Naive thymus-derived CD4-positive, alpha-beta T cell (primary cell): ENCODE results near the gene FCHSD2. TPM values are rescaled to one million over a fixed set of nuclear protein-coding genes. Genes with fewer than 3 reads are reported as not detected.

Source experiments
- ATAC-seq: fragments of 150-1000 bp; cut with Tn5 transposase; 2 replicates; pipeline ENCODE4 v1.10.0; 2021; ENCODE audit warnings: mild to moderate bottlenecking, moderate library complexity
- CTCF ChIA-PET: fragments of 350-600 bp; sonication (Branson Sonifier 250); formaldehyde crosslinking; loops from one replicate; lab custom pipeline; 2021; ENCODE audit warnings: antibody characterized with exemption; lab: Charles Lee
- POLR2A ChIA-PET: fragments of 350-600 bp; sonication (Branson Sonifier 250); formaldehyde crosslinking; loops from one replicate; lab custom pipeline; 2021; ENCODE audit warnings: antibody characterized with exemption, inconsistent platforms; lab: Charles Lee
- DNase-seq, 9 donors: peaks; one replicate each; pipeline versions ENCODE4 v3.0.0 to v3.0.0-alpha.2; 2020 to 2022; ENCODE audit warnings: mixed read lengths in 1 of 9
- H3K27ac ChIP-seq: one replicate; pipeline ENCODE4 v1.7.0; 2013; ENCODE audit warnings: mild to moderate bottlenecking, low read depth, low read length, moderate library complexity
- H3K27me3 ChIP-seq, 2 donors: one replicate each; pipeline ENCODE4 v1.7.0; 2013; ENCODE audit warnings: low read length in 2 of 2, mild to moderate bottlenecking in 2 of 2, moderate library complexity in 2 of 2; ENCODE audit not compliant: control insufficient read depth in 2 of 2, insufficient read depth in 2 of 2
- H3K36me3 ChIP-seq, 3 experiments: 1 replicate in 2 of 3; 2 replicates in 1 of 3; pipeline ENCODE4 v1.7.0; 2013; ENCODE audit warnings: low read length in 3 of 3, mild to moderate bottlenecking in 3 of 3, moderate library complexity in 1 of 3; ENCODE audit not compliant: insufficient read depth in 3 of 3, control insufficient read depth in 2 of 3
- H3K4me1 ChIP-seq, 2 donors: one replicate each; pipeline ENCODE4 v1.7.0; 2013; ENCODE audit warnings: low read length in 2 of 2, mild to moderate bottlenecking in 2 of 2, moderate library complexity in 1 of 2; ENCODE audit not compliant: control insufficient read depth in 2 of 2, insufficient read depth in 2 of 2
- H3K4me3 ChIP-seq: 2 replicates; pipeline ENCODE4 v1.7.0; 2013; ENCODE audit warnings: mild to moderate bottlenecking, low read length
- H3K9me3 ChIP-seq, 3 experiments: 1 replicate in 2 of 3; 2 replicates in 1 of 3; pipeline ENCODE4 v1.7.0; 2013; ENCODE audit warnings: low read length in 3 of 3; ENCODE audit not compliant: control insufficient read depth in 2 of 3
- H3K27ac Mint-ChIP-seq, 9 donors: one replicate each; pipeline ENCODE4 v1.8.0; 2020 to 2022; ENCODE audit warnings: mixed read lengths in 9 of 9, mild to moderate bottlenecking in 8 of 9, moderate library complexity in 5 of 9, inconsistent platforms in 2 of 9
- H3K27me3 Mint-ChIP-seq, 5 donors: one replicate each; pipeline ENCODE4 v1.8.0; 2021 to 2022; ENCODE audit warnings: mixed read lengths in 5 of 5, mild to moderate bottlenecking in 1 of 5
- H3K36me3 Mint-ChIP-seq, 5 donors: one replicate each; pipeline ENCODE4 v1.8.0; 2020 to 2022; ENCODE audit warnings: mixed read lengths in 5 of 5, mild to moderate bottlenecking in 3 of 5, inconsistent platforms in 1 of 5
- H3K4me1 Mint-ChIP-seq, 7 donors: one replicate each; pipeline ENCODE4 v1.8.0; 2020 to 2022; ENCODE audit warnings: mixed read lengths in 7 of 7, mild to moderate bottlenecking in 3 of 7, inconsistent platforms in 1 of 7
- H3K4me3 Mint-ChIP-seq, 10 donors: one replicate each; pipeline ENCODE4 v1.8.0; 2020 to 2022; ENCODE audit warnings: mild to moderate bottlenecking in 10 of 10, mixed read lengths in 10 of 10, moderate library complexity in 6 of 10, inconsistent platforms in 2 of 10
- H3K9me3 Mint-ChIP-seq, 11 donors: one replicate each; pipeline ENCODE4 v1.8.0; 2020 to 2022; ENCODE audit warnings: mixed read lengths in 11 of 11, mild to moderate bottlenecking in 4 of 11, inconsistent platforms in 1 of 11, moderate library complexity in 1 of 11
- intact Hi-C, 2 donors: fragments of 100-400 bp; cut with micrococcal nuclease; formaldehyde crosslinking; loops; one replicate each; pipeline ENCODE4 v1.15.1; 2023
- polyA plus RNA-seq, 2 donors: library from polyadenylated mRNA; unstranded; fragments of 300-500 nt; fragmentation: Illumina TruSeq; gene quantifications; one replicate each; pipeline ENCODE4 v1.2.3, GENCODE V29; 2021
- total RNA-seq, 6 experiments: library from RNA in 5 of 6; stranded (reverse) in 5 of 6; gene quantifications; 1 replicate in 5 of 6; 2 replicates in 1 of 6; pipeline ENCODE4 v1.2.3 and lab custom pipeline; 2021 to 2026

The FCHSD2 gene
- total and polyA plus RNA-seq, 7 experiments from 2014 or later = 18.3 to 69.9 (median 48.6) TPM

GRCh38 chr11:72930008-72930407, 212.1 kb downstream of the FCHSD2 start:
- intact Hi-C loops = no loop called here
- no peaks in the 10 kb centered on the region for H3K4me1 ChIP-seq
- H3K27ac ChIP-seq = no peak overlapping the region
- H3K9me3 ChIP-seq = no peaks in the 10 kb centered on the region
- Mint-ChIP-seq H3K4me3 (no peak overlapping the region), H3K9me3 (no peaks in the 10 kb centered on the region), H3K27ac (peak overlapping the region in 1 of 9 donors; percentile 18), H3K27me3 (no peaks in the 10 kb centered on the region), H3K4me1 (peaks cover 0 to 13% (median 8%) of the 10 kb centered on the region in 7 donors), H3K36me3 (peaks cover 0 to 7% (median 0%) of the 10 kb centered on the region in 5 donors)
- H3K36me3 ChIP-seq = no peaks in the 10 kb centered on the region
- no peak overlapping the region for H3K4me3 ChIP-seq
- POLR2A ChIA-PET = no interaction called here
- ATAC-seq (no peak), DNase-seq (no peak)
- CTCF ChIA-PET = interaction anchor here (1.6 kb wide), 1 partner anchor 248 kb away, joined by 5 read pairs; no protein-coding TSS in a partner anchor
- no peaks in the 10 kb centered on the region for H3K27me3 ChIP-seq

GRCh38 chr11:72929256-72929655, 212.9 kb downstream of the FCHSD2 start:
- no peak for DNase-seq
- intact Hi-C loops = loop anchor here in 1 of 2 donors (10.0 kb wide), 1 partner anchor 106 kb away; no protein-coding TSS in a partner anchor
- POLR2A ChIA-PET = no interaction called here
- no peaks in the 10 kb centered on the region for H3K9me3 Mint-ChIP-seq
- H3K4me3 ChIP-seq = no peak overlapping the region
- no peak for ATAC-seq
- H3K27ac ChIP-seq = no peak overlapping the region
- no peak overlapping the region for H3K4me3 Mint-ChIP-seq
- peaks cover 0 to 7% (median 0%) of the 10 kb centered on the region in 5 donors for H3K36me3 Mint-ChIP-seq
- H3K36me3 ChIP-seq = no peaks in the 10 kb centered on the region
- no peaks in the 10 kb centered on the region for H3K4me1 ChIP-seq
- peaks cover 4 to 18% (median 12%) of the 10 kb centered on the region in 7 donors for H3K4me1 Mint-ChIP-seq
- H3K27me3 ChIP-seq = no peaks in the 10 kb centered on the region
- CTCF ChIA-PET = interaction anchor here (1.6 kb wide), 1 partner anchor 249 kb away, joined by 5 read pairs; no protein-coding TSS in a partner anchor
- H3K27ac Mint-ChIP-seq = no peak overlapping the region
- no peaks in the 10 kb centered on the region for H3K9me3 ChIP-seq
- H3K27me3 Mint-ChIP-seq = no peaks in the 10 kb centered on the region

- peaks cover 0 to 7% (median 0%) of the 10 kb centered on the region in 5 donors for H3K36me3 Mint-ChIP-seq
- peaks cover 4 to 18% (median 12%) of the 10 kb centered on the region in 7 donors for H3K4me1 Mint-ChIP-seq
- CTCF ChIA-PET = interaction anchor here (0.7 to 5.3 kb wide), 2 partner anchors 114 to 251 kb away, joined by 3 to 75 read pairs; no protein-coding TSS in a partner anchor
Measured at GRCh38 chr11:72927380-72927779, 214.7 kb downstream of the FCHSD2 start.

GRCh38 chr11:72926076-72926475, 216.0 kb downstream of the FCHSD2 start:
- no peak overlapping the region for H3K4me3 ChIP-seq
- ATAC-seq (no peak), DNase-seq (no peak)
- no peaks in the 10 kb centered on the region for H3K9me3 Mint-ChIP-seq
- ChIA-PET CTCF (interaction anchor here (1.5 to 5.3 kb wide), 2 partner anchors 216 to 253 kb away, joined by 4 to 75 read pairs; partner anchors contain the start of gene FCHSD2), POLR2A (interaction anchor here (2.2 kb wide), 1 partner anchor 216 kb away, joined by 7 read pairs; the partner anchor contains the start of gene FCHSD2)
- H3K27ac ChIP-seq = no peak overlapping the region
- H3K27me3 ChIP-seq = no peaks in the 10 kb centered on the region
- no peaks in the 10 kb centered on the region for H3K9me3 ChIP-seq
- no peaks in the 10 kb centered on the region for H3K4me1 ChIP-seq
- peaks cover 0 to 10% (median 0%) of the 10 kb centered on the region in 3 experiments for H3K36me3 ChIP-seq
- H3K4me1 Mint-ChIP-seq = peaks cover 4 to 18% (median 12%) of the 10 kb centered on the region in 7 donors
- H3K4me3 Mint-ChIP-seq = no peak overlapping the region
- intact Hi-C loops = loop anchor here in 1 of 2 donors (10.0 kb wide), 1 partner anchor 109 kb away; no protein-coding TSS in a partner anchor
- H3K27ac Mint-ChIP-seq = peak overlapping the region in 2 of 9 donors; percentile 22 to 36
- H3K27me3 Mint-ChIP-seq = no peaks in the 10 kb centered on the region
- H3K36me3 Mint-ChIP-seq = peaks cover 4 to 11% (median 6%) of the 10 kb centered on the region in 5 donors

More at GRCh38 chr11:72927380-72927779, 214.7 kb downstream of the FCHSD2 start:
- Mint-ChIP-seq H3K9me3 (no peaks in the 10 kb centered on the region), H3K27ac (peak overlapping the region in 5 of 9 donors; percentile 4 to 38 (median 11)), H3K4me3 (no peak overlapping the region), H3K27me3 (no peaks in the 10 kb centered on the region)
- H3K36me3 ChIP-seq = no peaks in the 10 kb centered on the region
- ATAC-seq (no peak), DNase-seq (no peak)
- intact Hi-C loops = loop anchor here in 1 of 2 donors (10.0 kb wide), 1 partner anchor 107 kb away; no protein-coding TSS in a partner anchor
- no peak overlapping the region for H3K27ac ChIP-seq
- H3K4me3 ChIP-seq = no peak overlapping the region
- H3K9me3 ChIP-seq = no peaks in the 10 kb centered on the region
- POLR2A ChIA-PET = no interaction called here
- H3K4me1 ChIP-seq = no peaks in the 10 kb centered on the region
- H3K27me3 ChIP-seq = no peaks in the 10 kb centered on the region

- peaks cover 0 to 10% (median 0%) of the 10 kb centered on the region in 3 experiments for H3K36me3 ChIP-seq
- ChIA-PET POLR2A (interaction anchor here (2.2 kb wide), 1 partner anchor 217 kb away, joined by 7 read pairs; the partner anchor contains the start of gene FCHSD2), CTCF (interaction anchor here (1.5 to 5.3 kb wide), 3 partner anchors 217 to 253 kb away, joined by 3 to 75 read pairs (median 4); partner anchors contain the start of gene FCHSD2)
- no peaks in the 10 kb centered on the region for H3K27me3 ChIP-seq
- H3K27me3 Mint-ChIP-seq = no peaks in the 10 kb centered on the region
- H3K9me3 Mint-ChIP-seq = no peaks in the 10 kb centered on the region
- intact Hi-C loops = loop anchor here (2.0 to 10.0 kb wide), 2 partner anchors 45 to 109 kb away; no protein-coding TSS in a partner anchor
- H3K27ac Mint-ChIP-seq = peak overlapping the region in 2 of 9 donors; percentile 20 to 22
- no peaks in the 10 kb centered on the region for H3K4me1 ChIP-seq
- H3K9me3 ChIP-seq = no peaks in the 10 kb centered on the region
- peaks cover 4 to 11% (median 6%) of the 10 kb centered on the region in 5 donors for H3K36me3 Mint-ChIP-seq
- H3K4me1 Mint-ChIP-seq = peaks cover 4 to 18% (median 12%) of the 10 kb centered on the region in 7 donors
- no peak overlapping the region for H3K27ac ChIP-seq
- no peak overlapping the region for H3K4me3 Mint-ChIP-seq
- DNase-seq = no peak
- ATAC-seq = no peak
- no peak overlapping the region for H3K4me3 ChIP-seq
Measured at GRCh38 chr11:72925656-72926055, 216.5 kb downstream of the FCHSD2 start.

- intact Hi-C loops = loop anchor here (1.0 to 10.0 kb wide), 5 partner anchors 46 to 254 kb away; partner anchors contain the start of gene FCHSD2 (in 1 of the 2)
- Mint-ChIP-seq H3K9me3 (no peaks in the 10 kb centered on the region), H3K4me3 (no peak overlapping the region), H3K27ac (peak overlapping the region in 5 of 9 donors; percentile 20 to 65 (median 34)), H3K4me1 (peaks cover 4 to 18% (median 12%) of the 10 kb centered on the region in 7 donors), H3K36me3 (peaks cover 6 to 11% (median 6%) of the 10 kb centered on the region in 5 donors), H3K27me3 (no peaks in the 10 kb centered on the region)
- Histone ChIP-seq H3K36me3 (peaks cover 0 to 10% (median 0%) of the 10 kb centered on the region in 3 experiments), H3K27ac (no peak overlapping the region), H3K4me3 (no peak overlapping the region), H3K4me1 (no peaks in the 10 kb centered on the region), H3K27me3 (no peaks in the 10 kb centered on the region), H3K9me3 (no peaks in the 10 kb centered on the region)
- ChIA-PET CTCF (interaction anchor here (0.6 to 5.3 kb wide), 8 partner anchors 16 to 410 kb away, joined by 3 to 75 read pairs (median 4); no protein-coding TSS in a partner anchor), POLR2A (interaction anchor here (0.8 to 2.2 kb wide), 3 partner anchors 123 to 253 kb away, joined by 3 to 7 read pairs (median 4); partner anchors contain the start of gene FCHSD2)
- DNase-seq (peak in 5 of 9 donors; percentile 18 to 49 (median 41)), ATAC-seq (peak; percentile 61)
Measured at GRCh38 chr11:72924568-72925190, 217.4 kb downstream of the FCHSD2 start.
